SU-DHL-6 (cell line): ENCODE measurements around the gene MED12L.
"Not testable (repeated sequence)": the region's sequence is repeated elsewhere in the genome, so short reads cannot be mapped to it uniquely, and the experiment has no call there.

ENCODE experiments used
- H2AFZ ChIP-seq: fragments of 200-600 bp; sonication (generic); 2 replicates; pipeline ENCODE4 v1.6.1; 2014; ENCODE audit warnings: low read depth, mild to moderate bottlenecking, moderate library complexity, mixed read lengths, antibody characterized with exemption, low read length; ENCODE audit not compliant: severe bottlenecking
- H3F3A ChIP-seq: fragments of 200-600 bp; shearing (Covaris generic); 2 replicates; pipeline ENCODE4 v1.6.0; 2016; ENCODE audit warnings: antibody characterized with exemption, mild to moderate bottlenecking; ENCODE audit not compliant: insufficient read depth
- H3K27ac ChIP-seq: fragments of 200-600 bp; sonication (generic); 2 replicates; pipeline ENCODE4 v1.5.1; 2016; ENCODE audit warnings: low read depth, mild to moderate bottlenecking, low read length, moderate library complexity, mixed read lengths
- H3K27me3 ChIP-seq: fragments of 200-600 bp; sonication (generic), shearing (Covaris generic); 2 replicates; pipeline ENCODE4 v1.6.0; 2014; ENCODE audit warnings: mild to moderate bottlenecking, low read length
- H3K36me3 ChIP-seq: fragments of 200-600 bp; sonication (generic); 2 replicates; pipeline ENCODE4 v1.6.1; 2014; ENCODE audit warnings: mild to moderate bottlenecking, low read length, mixed read lengths
- H3K4me2 ChIP-seq: fragments of 300-600, 200-600 bp; shearing (Covaris generic), sonication (generic); 2 replicates; pipeline ENCODE4 v1.6.0; 2014; ENCODE audit warnings: low read length, low read depth, mild to moderate bottlenecking; ENCODE audit not compliant: poor library complexity, severe bottlenecking
- H3K4me3 ChIP-seq: fragments of 200-600 bp; sonication (generic); 2 replicates; pipeline ENCODE4 v1.5.1; 2014; ENCODE audit warnings: antibody characterized with exemption, low read length, mild to moderate bottlenecking, mixed read lengths; ENCODE audit not compliant: insufficient read depth, poor library complexity, severe bottlenecking
- H3K79me2 ChIP-seq: fragments of 200-600 bp; sonication (generic); 2 replicates; pipeline ENCODE4 v1.6.1; 2014; ENCODE audit warnings: mild to moderate bottlenecking, low read length, moderate library complexity; ENCODE audit not compliant: insufficient read depth
- H3K9ac ChIP-seq: fragments of 200-600 bp; sonication (generic); 2 replicates; pipeline ENCODE4 v1.7.0; 2014; ENCODE audit warnings: mild to moderate bottlenecking, low read length
- H3K9me2 ChIP-seq: fragments of 200-600 bp; sonication (generic); replicated peaks from 2 replicates; pipeline ENCODE4 v1.6.1; 2014; ENCODE audit warnings: low read length; ENCODE audit not compliant: insufficient read depth
- H3K9me3 ChIP-seq: fragments of 200-600 bp; sonication (generic); 2 replicates; pipeline ENCODE4 v1.6.1; 2014; ENCODE audit warnings: low read length, mixed read lengths; ENCODE audit not compliant: insufficient read depth
- H4K20me1 ChIP-seq: fragments of 200-600 bp; sonication (generic); 2 replicates; pipeline ENCODE4 v1.6.1; 2014; ENCODE audit warnings: low read depth, mild to moderate bottlenecking, antibody characterized with exemption, low read length, moderate library complexity, mixed read lengths
- CTCF ChIP-seq: fragments of 200-600 bp; sonication (generic); IDR thresholded peaks from one replicate; pipeline ENCODE4 v1.5.1; 2017; ENCODE audit warnings: antibody characterized with exemption, mild to moderate bottlenecking, low read length, moderate library complexity; ENCODE audit not compliant: insufficient read depth, poor library complexity, severe bottlenecking
- EZH2phosphoT487 ChIP-seq: fragments of 200-600 bp; sonication (generic), shearing (Covaris generic); conservative IDR thresholded peaks from 2 replicates; pipeline ENCODE4 v1.6.1; 2018; ENCODE audit warnings: mild to moderate bottlenecking, antibody characterized with exemption, low read length, moderate library complexity, mixed read lengths

Gene MED12L

DNA sequence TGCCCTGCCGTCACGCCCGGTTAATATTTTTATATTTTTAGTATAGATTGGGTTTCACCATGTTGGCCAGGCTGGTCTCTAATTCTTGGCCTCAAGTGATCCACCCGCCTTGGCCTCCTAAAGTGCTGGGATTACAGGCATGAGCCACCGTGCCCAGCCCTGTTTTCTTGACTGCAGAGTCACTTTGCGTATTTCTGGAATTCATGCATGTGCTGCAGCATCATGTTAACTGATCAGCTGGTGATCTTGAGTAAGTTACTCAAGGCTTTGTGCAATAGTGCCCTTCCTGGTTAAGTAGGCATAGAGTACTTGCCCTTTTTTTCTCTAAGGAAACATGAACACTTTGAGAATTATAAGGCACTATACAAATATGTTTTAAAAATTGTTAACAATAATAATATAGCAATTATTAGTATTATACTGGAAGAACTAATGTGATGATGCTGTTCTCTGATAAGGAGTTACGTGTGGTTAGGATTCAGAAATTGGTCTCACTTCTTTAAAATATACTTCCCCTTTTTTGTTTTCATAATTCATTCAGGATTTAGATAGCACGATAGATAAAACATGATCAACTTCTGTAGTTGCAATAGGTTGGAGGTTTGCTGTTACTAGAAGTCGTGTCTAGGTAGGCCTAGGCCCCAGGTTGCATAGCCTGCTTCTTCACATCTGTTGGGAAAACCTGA is 83.9 kb downstream of the MED12L start:
- H3K9ac ChIP-seq: no peak overlapping the region
- no peak overlapping the region for H3K4me2 ChIP-seq
- H3F3A ChIP-seq: no peaks in the 10 kb centered on the region
- no peak for TF ChIP-seq EZH2phosphoT487
- no peak for TF ChIP-seq CTCF
- H3K9me2 ChIP-seq: no peaks in the 10 kb centered on the region
- H3K79me2 ChIP-seq: no peaks in the 10 kb centered on the region
- H3K27me3 ChIP-seq: no peaks in the 10 kb centered on the region
- no peak overlapping the region for H2AFZ ChIP-seq
- H3K9me3 ChIP-seq: no peaks in the 10 kb centered on the region
- no peaks in the 10 kb centered on the region; the same call in 1 of the 2 replicates for H3K36me3 ChIP-seq
- no peak overlapping the region for H3K27ac ChIP-seq
- no peak overlapping the region for H3K4me3 ChIP-seq
- no peaks in the 10 kb centered on the region for H4K20me1 ChIP-seq

DNA sequence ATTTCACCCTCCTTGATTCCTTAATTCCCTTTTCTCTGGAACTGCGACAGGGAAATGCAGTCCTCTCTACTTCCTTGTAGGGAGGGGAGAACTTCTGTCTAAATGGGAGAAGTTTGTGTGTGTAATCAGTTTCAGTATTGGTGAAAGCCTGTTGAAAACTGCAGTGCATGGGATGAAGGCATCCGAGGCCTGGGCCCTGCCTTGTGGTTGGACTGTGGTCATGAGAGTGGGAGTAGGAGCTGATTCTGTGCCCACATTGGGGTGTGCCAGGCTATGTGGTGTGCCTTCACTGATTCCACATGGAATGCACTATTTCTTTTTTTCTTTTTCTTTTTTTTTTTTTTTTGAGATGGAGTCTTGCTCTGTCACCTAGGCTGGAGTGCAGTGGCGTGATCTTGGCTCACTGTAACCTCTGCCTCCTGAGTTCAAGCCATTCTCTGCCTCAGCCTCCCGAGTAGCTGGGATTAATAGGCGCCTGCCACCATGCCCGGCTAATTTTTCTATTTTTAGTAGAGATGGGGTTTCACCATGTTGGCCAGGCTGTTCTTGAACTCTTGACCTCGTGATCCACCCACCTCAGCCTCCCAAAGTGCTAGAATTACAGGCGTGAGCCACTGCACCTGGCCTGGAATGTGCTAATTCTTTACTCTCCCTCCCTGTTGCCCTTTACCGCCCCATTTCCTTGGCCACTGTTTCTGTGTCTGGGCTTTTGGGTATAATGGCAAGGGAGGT is 84.7 kb downstream of the MED12L start:
- H2AFZ ChIP-seq, H3K27me3 ChIP-seq, H3K79me2 ChIP-seq, H4K20me1 ChIP-seq, H3K9me2 ChIP-seq, H3K27ac ChIP-seq, H3K4me2 ChIP-seq, H3K4me3 ChIP-seq, H3K9me3 ChIP-seq, H3K36me3 ChIP-seq, H3K9ac ChIP-seq, H3F3A ChIP-seq: not testable (repeated sequence)

GRCh38 chr3:151171145-151171757 is 85.8 kb downstream of the MED12L start:
- no peak for TF ChIP-seq EZH2phosphoT487
- TF ChIP-seq CTCF: no peak
- Histone ChIP-seq H3K9me3 (no peaks in the 10 kb centered on the region), H4K20me1 (no peaks in the 10 kb centered on the region), H3K9ac (no peak overlapping the region), H3K27me3 (no peaks in the 10 kb centered on the region), H3F3A (no peaks in the 10 kb centered on the region), H3K27ac (no peak overlapping the region), H3K9me2 (no peaks in the 10 kb centered on the region), H3K4me2 (no peak overlapping the region), H2AFZ (no peak overlapping the region), H3K79me2 (no peaks in the 10 kb centered on the region), H3K36me3 (no peaks in the 10 kb centered on the region), H3K4me3 (no peak overlapping the region)

GRCh38 chr3:151174351-151174750 is 88.9 kb downstream of the MED12L start:
- Histone ChIP-seq H3K27me3 (no peaks in the 10 kb centered on the region), H4K20me1 (no peaks in the 10 kb centered on the region), H3K9me3 (no peaks in the 10 kb centered on the region), H3K36me3 (no peaks in the 10 kb centered on the region), H3K4me2 (no peak overlapping the region), H3K9ac (no peak overlapping the region), H3K4me3 (no peak overlapping the region), H3K27ac (no peak overlapping the region), H3F3A (no peaks in the 10 kb centered on the region), H2AFZ (no peak overlapping the region), H3K79me2 (no peaks in the 10 kb centered on the region), H3K9me2 (no peaks in the 10 kb centered on the region)
- TF ChIP-seq EZH2phosphoT487: no peak
- TF ChIP-seq CTCF: no peak
